ENCODE data around the gene OAS2.

GRCh38 chr12:113006206-113006605 is 27.9 kb downstream of the OAS2 start:
- TF ChIP-seq CTCF (IDR thresholded peaks at IDR 0.05; ENCODE audit: insufficient read depth, low read length, poor library complexity, severe bottlenecking) (no peak), EZH2phosphoT487 (conservative IDR thresholded peaks at IDR 0.05; ENCODE audit: low read length) (no peak)

All from SU-DHL-6 (cell line).